GM12878 (cell line): ENCODE results near the gene MUC21. TPM values are rescaled to one million over a fixed set of nuclear protein-coding genes. Genes with fewer than 3 reads are reported as not detected.

Experiments used
- ATAC-seq: fragments of 200-7000 bp; cut with Tn5 transposase; 3 replicates; pipeline ENCODE4 v1.9.1; 2020; ENCODE audit warnings: mild to moderate bottlenecking, moderate library complexity
- BruUV-seq: library from RNA; stranded (reverse); fragments of 400-500 nt; replicated peaks from 2 replicates; lab custom pipeline; 2021; lab: Mats Ljungman, UMichigan
- CTCF ChIA-PET: fragments of 300-600 bp; sonication (Branson Sonifier 250); formaldehyde crosslinking; extraction: SDS; loops from one replicate; lab custom pipeline; 2021; ENCODE audit warnings: inconsistent platforms; lab: Yijun Ruan, JAX
- POLR2A ChIA-PET: fragments of 350-600 bp; formaldehyde crosslinking; extraction: SDS; loops from one replicate; lab custom pipeline; 2021; ENCODE audit warnings: inconsistent platforms; lab: Charles Lee
- RAD21 ChIA-PET: fragments of 300-600 bp; sonication (Branson Sonifier 250); formaldehyde crosslinking; loops from one replicate; lab custom pipeline; 2023; ENCODE audit warnings: antibody characterized with exemption; ENCODE audit not compliant: unreplicated experiment; lab: Charles Lee
- SMC1A ChIA-PET: fragments of 300-600 bp; sonication (Branson Sonifier 250); formaldehyde crosslinking; loops from one replicate; lab custom pipeline; 2023; ENCODE audit not compliant: unreplicated experiment, uncharacterized antibody; lab: Charles Lee
- DNase-seq: peaks from one replicate; pipeline ENCODE4 v3.0.0-alpha.2; 2011; ENCODE audit warnings: low read depth, low spot score
- FAIRE-seq: peaks from 3 replicates; lab custom pipeline; 2011; peaks lifted over from hg19 to GRCh38; lab: Jason Lieb, UNC
- H2AFZ ChIP-seq: 2 replicates; pipeline ENCODE4 v1.6.0; 2011; ENCODE audit warnings: low read depth, low read length, control low read depth; ENCODE audit not compliant: control insufficient read depth
- H3K27ac ChIP-seq: 2 replicates; pipeline ENCODE4 v1.5.1; 2011; ENCODE audit warnings: control low read depth; ENCODE audit not compliant: control insufficient read depth, insufficient read depth
- H3K27me3 ChIP-seq, 2 experiments: replicated peaks in 1 of 2; 2 replicates each; pipeline versions ENCODE4 v1.6.0 to v1.6.1; 2011; ENCODE audit warnings: low read length in 1 of 2; ENCODE audit not compliant: control insufficient read depth in 2 of 2, insufficient read depth in 2 of 2
- H3K36me3 ChIP-seq, 2 experiments: 2 replicates each; pipeline ENCODE4 v1.5.1; 2011; ENCODE audit warnings: low read length in 1 of 2; ENCODE audit not compliant: control insufficient read depth in 2 of 2, insufficient read depth in 2 of 2
- H3K4me1 ChIP-seq: 2 replicates; pipeline ENCODE4 v1.6.1; 2011; ENCODE audit warnings: mild to moderate bottlenecking, low read length, moderate library complexity, mixed read lengths; ENCODE audit not compliant: control insufficient read depth, insufficient read depth
- H3K4me2 ChIP-seq: 2 replicates; pipeline ENCODE4 v1.6.0; 2011; ENCODE audit warnings: control low read depth; ENCODE audit not compliant: control insufficient read depth, insufficient read depth
- H3K4me3 ChIP-seq: fragments of 200-600 bp; sonication (generic); 2 replicates; pipeline ENCODE4 v1.5.1; 2016
- H3K79me2 ChIP-seq: 2 replicates; pipeline ENCODE4 v1.6.0; 2011; ENCODE audit warnings: low read length; ENCODE audit not compliant: control insufficient read depth, insufficient read depth
- H3K9ac ChIP-seq: 2 replicates; pipeline ENCODE4 v1.8.0; 2011; ENCODE audit warnings: low read length, control low read depth, mixed read lengths; ENCODE audit not compliant: control insufficient read depth, insufficient read depth
- H3K9me3 ChIP-seq: replicated peaks from 3 replicates; pipeline ENCODE4 v1.5.1; 2011; ENCODE audit warnings: mild to moderate bottlenecking, low read length; ENCODE audit not compliant: control insufficient read depth, insufficient read depth
- H4K20me1 ChIP-seq: 2 replicates; pipeline ENCODE4 v1.6.0; 2011; ENCODE audit not compliant: control insufficient read depth, insufficient read depth
- RAD51 ChIP-seq: fragments of 450-650 bp; IDR thresholded peaks from 2 replicates; pipeline ENCODE4 v1.6.1; 2016; ENCODE audit warnings: moderate library complexity, mild to moderate bottlenecking, inconsistent platforms
- SIN3A ChIP-seq: IDR thresholded peaks from 2 replicates; pipeline ENCODE4 v1.6.1; 2012; ENCODE audit warnings: low read depth, low read length, improper control_type of control experiment
- STAT1 ChIP-seq: fragments of 450-650 bp; conservative IDR thresholded peaks from 2 replicates; pipeline ENCODE4 v1.6.1; 2014; ENCODE audit warnings: antibody characterized with exemption, mild to moderate bottlenecking
- SUPT20H ChIP-seq: IDR thresholded peaks from 2 replicates; pipeline ENCODE4 v1.6.1; 2011; ENCODE audit warnings: low read depth, mild to moderate bottlenecking, low read length, moderate library complexity, borderline replicate concordance; ENCODE audit not compliant: control insufficient read depth
- ZNF384 ChIP-seq: IDR thresholded peaks from 2 replicates; pipeline ENCODE4 v1.6.1; 2012; ENCODE audit warnings: low read depth, mild to moderate bottlenecking, low read length, improper control_type of control experiment, borderline replicate concordance
- WGBS: methylation state at CpG from one replicate; pipeline ENCODE4 v1.1.6; 2016; ENCODE audit warnings: low lambda C conversion rate; ENCODE audit not compliant: insufficient replicate concordance, insufficient coverage; ENCODE audit errors: missing lambda C conversion rate; 5-methylcytosine and 5-hydroxymethylcytosine counted together
- in situ Hi-C: fragments of 300-500 bp; cut with MboI; formaldehyde crosslinking; loops from 9 replicates; pipeline ENCODE4 v1.14.3; 2018; ENCODE audit warnings: mixed read lengths
- intact Hi-C: fragments of 100-400 bp; cut with micrococcal nuclease; formaldehyde crosslinking; loops from one replicate; pipeline ENCODE4 v1.14.2; 2022; ENCODE audit not compliant: unreplicated experiment
- polyA plus RNA-seq, 11 experiments: library from polyadenylated mRNA; depleted of rRNA in 4 of 11; unstranded in 6 of 11; stranded (reverse) in 5 of 11; fragments of >200 nt; fragmentation: Nextera tagmentation in 4 of 11; fragmentation: Illumina TruSeq in 1 of 11; extraction: Ambion mirVana in 4 of 11; extraction: Trizol in 1 of 11; gene quantifications; 1 replicate in 1 of 11; 2 replicates in 10 of 11; pipeline versions ENCODE4 v1.2.1 to v1.2.3, GENCODE V29; 2011 to 2016; ENCODE audit warnings: inconsistent platforms in 2 of 11, missing spikeins in 2 of 11, low read depth in 1 of 11
- total RNA-seq, 4 experiments: library from RNA; depleted of rRNA in 3 of 4; stranded (reverse); fragments of >200 nt in 3 of 4; fragmentation: Illumina TruSeq in 1 of 4; extraction: Trizol in 1 of 4; gene quantifications; 2 replicates each; pipeline versions ENCODE4 v1.2.1 to v1.2.3, GENCODE V29; 2013 to 2021
- TF ChIP-seq, protein P1 (sequence below): fragments of 450-650 bp; IDR thresholded peaks from 2 replicates; pipeline ENCODE4 v1.6.1; 2017; ENCODE audit warnings: mild to moderate bottlenecking, moderate library complexity
- TF ChIP-seq, protein P2 (sequence below): fragments of 450-650 bp; IDR thresholded peaks from 2 replicates; pipeline ENCODE4 v1.6.1; 2014; ENCODE audit warnings: mild to moderate bottlenecking
- TF ChIP-seq, protein P3 (sequence below): fragments of 150-350 bp; IDR thresholded peaks from 2 replicates; pipeline ENCODE4 v1.6.1; 2014; ENCODE audit warnings: mild to moderate bottlenecking, low read depth, low read length

The MUC21 gene
- total and polyA plus RNA-seq, 10 of the 15 experiments (the other 5 are each of a cell fraction or from before 2014, with no cell fraction given): 0.02 TPM; not detected in 9

DNA sequence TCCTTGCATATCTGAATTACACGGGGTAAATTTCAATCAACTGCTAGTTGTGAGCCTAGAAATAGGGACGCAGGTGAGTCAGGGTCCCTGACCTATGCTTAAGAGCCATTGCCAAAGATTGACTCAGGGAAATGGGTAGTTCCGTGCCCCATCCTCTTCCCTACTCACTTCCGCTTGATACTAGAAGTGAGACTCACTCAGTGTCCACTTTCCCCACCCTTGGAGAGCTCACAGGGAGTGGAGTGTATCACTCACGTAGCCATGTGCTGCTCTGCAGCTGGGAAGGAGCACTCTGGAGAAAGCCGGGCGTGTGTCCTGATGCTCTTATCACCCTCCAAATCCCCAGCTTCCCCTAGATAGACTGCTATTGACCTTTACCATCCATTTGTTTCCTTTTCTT is 26.2 kb downstream of the MUC21 start:
- 51% methylated on average over 7 of the region's 7 CpGs for WGBS
- Histone ChIP-seq H3K36me3 (no peaks in the 10 kb centered on the region), H3K4me2 (no peak overlapping the region), H3K27ac (no peak overlapping the region), H3K79me2 (no peaks in the 10 kb centered on the region), H2AFZ (no peak overlapping the region), H3K9ac (no peak overlapping the region), H3K9me3 (no peaks in the 10 kb centered on the region), H3K4me1 (peaks cover 11% of the 10 kb centered on the region), H3K27me3 (peaks cover 0 to 2% of the 10 kb centered on the region in 2 experiments; a peak in 2 of 4 replicates), H4K20me1 (no peaks in the 10 kb centered on the region), H3K4me3 (no peak overlapping the region)
- DNase-seq (no peak), FAIRE-seq (no peak), ATAC-seq (no peak)
- in situ Hi-C loops: no loop called here
- ChIA-PET RAD21 (no interaction called here), SMC1A (no interaction called here), CTCF (no interaction called here), POLR2A (no interaction called here)
- BruUV-seq: no TSS peak
- intact Hi-C loops: no loop called here
- TF ChIP-seq SUPT20H: no peak

DNA sequence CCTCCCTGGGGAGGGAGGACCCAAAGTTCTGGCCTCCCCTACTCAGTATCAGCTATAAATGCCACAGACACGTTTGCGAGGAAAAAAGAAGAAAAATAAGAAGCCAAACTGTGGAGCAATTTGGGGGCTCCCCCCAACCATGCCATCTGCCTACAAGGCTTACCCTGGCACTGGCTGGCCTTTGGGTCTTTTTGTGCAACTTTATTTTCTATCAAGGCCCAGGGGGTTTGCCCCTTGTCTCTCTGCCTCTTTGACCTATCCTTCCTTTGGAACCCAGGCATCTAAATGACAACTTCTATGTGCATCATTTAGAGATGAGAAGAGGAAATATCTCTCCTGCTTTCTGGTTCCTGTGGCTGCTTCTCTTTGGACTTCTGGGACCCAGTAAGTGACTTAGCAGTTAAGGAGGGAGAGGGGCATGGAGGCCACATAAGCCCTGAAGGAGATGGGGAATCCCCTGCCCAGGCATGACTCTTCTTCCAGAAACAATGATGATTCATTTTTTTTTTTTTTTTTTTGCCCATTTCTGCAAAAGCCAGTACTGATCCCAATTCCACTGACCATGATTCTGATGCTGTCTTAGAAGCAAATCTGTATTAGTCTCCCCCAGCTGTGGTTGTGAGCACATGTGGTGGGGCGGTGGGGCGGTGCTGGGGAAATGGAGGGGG is 27.0 kb downstream of the MUC21 start, which contains the start of gene MUC22:
MUC22 (plus strand) TSS at position 82 of the 668 bp plus-strand sequence; CDS start at position 315, 233 bp downstream.
- ChIA-PET POLR2A (no interaction called here), SMC1A (no interaction called here), CTCF (no interaction called here), RAD21 (interaction anchor here (0.7 kb wide), 1 partner anchor 653 kb away, joined by 3 read pairs; no protein-coding TSS in a partner anchor)
- DNase-seq (no peak), FAIRE-seq (no peak), ATAC-seq (no peak)
- Histone ChIP-seq H3K27me3 (peaks cover 0 to 2% of the 10 kb centered on the region in 2 experiments; a peak in 2 of 4 replicates), H3K79me2 (no peaks in the 10 kb centered on the region), H3K9ac (no peak within 1 kb of the TSS), H3K36me3 (no peaks in the 10 kb centered on the region), H3K4me3 (no peak within 1 kb of the TSS), H2AFZ (no peak within 1 kb of the TSS), H3K9me3 (no peaks in the 10 kb centered on the region), H3K27ac (no peak within 1 kb of the TSS), H3K4me2 (no peak within 1 kb of the TSS), H3K4me1 (peaks cover 3% of the 10 kb centered on the region), H4K20me1 (no peaks in the 10 kb centered on the region)
- no TSS peak for BruUV-seq
- WGBS: 58% methylated on average over 4 of the region's 4 CpGs
- in situ Hi-C loops: no loop called here
- intact Hi-C loops: no loop called here
- TF ChIP-seq, protein P1, sequence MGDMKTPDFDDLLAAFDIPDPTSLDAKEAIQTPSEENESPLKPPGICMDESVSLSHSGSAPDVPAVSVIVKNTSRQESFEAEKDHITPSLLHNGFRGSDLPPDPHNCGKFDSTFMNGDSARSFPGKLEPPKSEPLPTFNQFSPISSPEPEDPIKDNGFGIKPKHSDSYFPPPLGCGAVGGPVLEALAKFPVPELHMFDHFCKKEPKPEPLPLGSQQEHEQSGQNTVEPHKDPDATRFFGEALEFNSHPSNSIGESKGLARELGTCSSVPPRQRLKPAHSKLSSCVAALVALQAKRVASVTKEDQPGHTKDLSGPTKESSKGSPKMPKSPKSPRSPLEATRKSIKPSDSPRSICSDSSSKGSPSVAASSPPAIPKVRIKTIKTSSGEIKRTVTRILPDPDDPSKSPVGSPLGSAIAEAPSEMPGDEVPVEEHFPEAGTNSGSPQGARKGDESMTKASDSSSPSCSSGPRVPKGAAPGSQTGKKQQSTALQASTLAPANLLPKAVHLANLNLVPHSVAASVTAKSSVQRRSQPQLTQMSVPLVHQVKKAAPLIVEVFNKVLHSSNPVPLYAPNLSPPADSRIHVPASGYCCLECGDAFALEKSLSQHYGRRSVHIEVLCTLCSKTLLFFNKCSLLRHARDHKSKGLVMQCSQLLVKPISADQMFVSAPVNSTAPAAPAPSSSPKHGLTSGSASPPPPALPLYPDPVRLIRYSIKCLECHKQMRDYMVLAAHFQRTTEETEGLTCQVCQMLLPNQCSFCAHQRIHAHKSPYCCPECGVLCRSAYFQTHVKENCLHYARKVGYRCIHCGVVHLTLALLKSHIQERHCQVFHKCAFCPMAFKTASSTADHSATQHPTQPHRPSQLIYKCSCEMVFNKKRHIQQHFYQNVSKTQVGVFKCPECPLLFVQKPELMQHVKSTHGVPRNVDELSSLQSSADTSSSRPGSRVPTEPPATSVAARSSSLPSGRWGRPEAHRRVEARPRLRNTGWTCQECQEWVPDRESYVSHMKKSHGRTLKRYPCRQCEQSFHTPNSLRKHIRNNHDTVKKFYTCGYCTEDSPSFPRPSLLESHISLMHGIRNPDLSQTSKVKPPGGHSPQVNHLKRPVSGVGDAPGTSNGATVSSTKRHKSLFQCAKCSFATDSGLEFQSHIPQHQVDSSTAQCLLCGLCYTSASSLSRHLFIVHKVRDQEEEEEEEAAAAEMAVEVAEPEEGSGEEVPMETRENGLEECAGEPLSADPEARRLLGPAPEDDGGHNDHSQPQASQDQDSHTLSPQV: no peak
- no peak for TF ChIP-seq RAD51
- TF ChIP-seq, protein P2, sequence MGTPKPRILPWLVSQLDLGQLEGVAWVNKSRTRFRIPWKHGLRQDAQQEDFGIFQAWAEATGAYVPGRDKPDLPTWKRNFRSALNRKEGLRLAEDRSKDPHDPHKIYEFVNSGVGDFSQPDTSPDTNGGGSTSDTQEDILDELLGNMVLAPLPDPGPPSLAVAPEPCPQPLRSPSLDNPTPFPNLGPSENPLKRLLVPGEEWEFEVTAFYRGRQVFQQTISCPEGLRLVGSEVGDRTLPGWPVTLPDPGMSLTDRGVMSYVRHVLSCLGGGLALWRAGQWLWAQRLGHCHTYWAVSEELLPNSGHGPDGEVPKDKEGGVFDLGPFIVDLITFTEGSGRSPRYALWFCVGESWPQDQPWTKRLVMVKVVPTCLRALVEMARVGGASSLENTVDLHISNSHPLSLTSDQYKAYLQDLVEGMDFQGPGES: no peak
- no peak for TF ChIP-seq ZNF384
- no peak for TF ChIP-seq STAT1
- no peak for TF ChIP-seq SIN3A
- TF ChIP-seq, protein P3, sequence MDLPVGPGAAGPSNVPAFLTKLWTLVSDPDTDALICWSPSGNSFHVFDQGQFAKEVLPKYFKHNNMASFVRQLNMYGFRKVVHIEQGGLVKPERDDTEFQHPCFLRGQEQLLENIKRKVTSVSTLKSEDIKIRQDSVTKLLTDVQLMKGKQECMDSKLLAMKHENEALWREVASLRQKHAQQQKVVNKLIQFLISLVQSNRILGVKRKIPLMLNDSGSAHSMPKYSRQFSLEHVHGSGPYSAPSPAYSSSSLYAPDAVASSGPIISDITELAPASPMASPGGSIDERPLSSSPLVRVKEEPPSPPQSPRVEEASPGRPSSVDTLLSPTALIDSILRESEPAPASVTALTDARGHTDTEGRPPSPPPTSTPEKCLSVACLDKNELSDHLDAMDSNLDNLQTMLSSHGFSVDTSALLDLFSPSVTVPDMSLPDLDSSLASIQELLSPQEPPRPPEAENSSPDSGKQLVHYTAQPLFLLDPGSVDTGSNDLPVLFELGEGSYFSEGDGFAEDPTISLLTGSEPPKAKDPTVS: no peak
